Pancreas (tissue), 10 donors: Measurements from ENCODE around the gene LYRM9. TPM values are rescaled to one million over a fixed set of nuclear protein-coding genes. Genes with fewer than 3 reads are reported as not detected.
A peak's percentile ranks its signal among the peaks of the same experiment; 100 is the strongest.

ENCODE experiments used
- ATAC-seq, 4 donors: fragments of 200-7000 bp; cut with Tn5 transposase; one replicate each; pipeline versions ENCODE4 v1.8.0 to v1.9.1; 2020; ENCODE audit warnings: mild to moderate bottlenecking in 4 of 4, moderate library complexity in 4 of 4
- DNase-seq, 6 donors: peaks; one replicate each; pipeline ENCODE4 v3.0.0-alpha.2; 2020
- FAIRE-seq: peaks from 2 replicates; lab custom pipeline; 2012; peaks lifted over from hg19 to GRCh38; lab: Jason Lieb, UNC
- H3K27ac ChIP-seq, 4 donors: fragments of 200-600 bp; sonication (generic); 1 replicate in 3 of 4; 2 replicates in 1 of 4; pipeline versions ENCODE4 v1.5.0 to v1.8.0; 2020
- H3K27me3 ChIP-seq, 4 donors: fragments of 200-600 bp; one replicate each; pipeline ENCODE4 v1.8.0; 2021
- H3K36me3 ChIP-seq, 3 donors: fragments of 200-600 bp; sonication (generic) in 1 of 3; one replicate each; pipeline versions ENCODE4 v1.5.0 to v1.8.0; 2020 to 2021
- H3K4me1 ChIP-seq, 3 donors: fragments of 200-600 bp; one replicate each; pipeline ENCODE4 v1.8.0; 2021
- H3K4me3 ChIP-seq, 4 donors: fragments of 200-600 bp; sonication (generic) in 2 of 4; one replicate each; pipeline versions ENCODE4 v1.5.0 to v1.8.0; 2020 to 2021
- H3K9me3 ChIP-seq, 4 donors: fragments of 200-600 bp; one replicate each; pipeline ENCODE4 v1.8.0; 2021
- WGBS, 2 donors: extraction: QIAGEN DNeasy Blood & Tissue Kit; methylation state at CpG; one replicate each; pipeline ENCODE4 v1.1.7; 2013; 5-methylcytosine and 5-hydroxymethylcytosine counted together
- intact Hi-C, 3 donors: fragments of 100-400 bp; cut with DNase I; formaldehyde crosslinking; loops; one replicate each; pipeline versions ENCODE4 v1.11.1 to v1.14.2; 2022
- polyA plus RNA-seq, 2 donors: library from polyadenylated mRNA; stranded (reverse); fragments of 200-250 nt; gene quantifications; one replicate each; pipeline ENCODE4 v1.2.3, GENCODE V29; 2013
- total RNA-seq, 6 donors: library from RNA; stranded (reverse); fragmentation: NEBNext Ultra II Directional in 4 of 6; extraction: Animal tissue kit (Norgen Biotek cat#: 25700) in 4 of 6; gene quantifications; one replicate each; pipeline versions ENCODE4 v1.2.1 to v1.2.4, GENCODE V29; 2021 to 2023
- TF ChIP-seq, protein P1 (sequence below), 4 donors: fragments of 200-600 bp; sonication (generic) in 3 of 4; IDR thresholded peaks; one replicate each; pipeline versions ENCODE4 v1.5.0 to v1.8.0; 2021; ENCODE audit warnings: antibody characterized with exemption in 4 of 4
- donor health status: healthy with polysubstance abuse.
- donor health status: DM: no; HTN: no; CAD: no; lungs with moderate emphysema.
- donor health status: DM: no; HTN: no; CAD: no.
- donor health status: control.
- donor health status: control.
- donor health status: Bipolar disorder and iron deficiency.
- donor health status: DM: yes; HTN: yes; CAD: no.
- donor health status: DM: no; HTN: no; CAD: no.
- donor health status: DM: no; HTN: no; CAD: no.
- donor health status: DM: yes; HTN: yes; CAD: no.

LYRM9 gene
- total and polyA plus RNA-seq, 8 donors: 4.8 to 17.7 (median 9.8) TPM

DNA sequence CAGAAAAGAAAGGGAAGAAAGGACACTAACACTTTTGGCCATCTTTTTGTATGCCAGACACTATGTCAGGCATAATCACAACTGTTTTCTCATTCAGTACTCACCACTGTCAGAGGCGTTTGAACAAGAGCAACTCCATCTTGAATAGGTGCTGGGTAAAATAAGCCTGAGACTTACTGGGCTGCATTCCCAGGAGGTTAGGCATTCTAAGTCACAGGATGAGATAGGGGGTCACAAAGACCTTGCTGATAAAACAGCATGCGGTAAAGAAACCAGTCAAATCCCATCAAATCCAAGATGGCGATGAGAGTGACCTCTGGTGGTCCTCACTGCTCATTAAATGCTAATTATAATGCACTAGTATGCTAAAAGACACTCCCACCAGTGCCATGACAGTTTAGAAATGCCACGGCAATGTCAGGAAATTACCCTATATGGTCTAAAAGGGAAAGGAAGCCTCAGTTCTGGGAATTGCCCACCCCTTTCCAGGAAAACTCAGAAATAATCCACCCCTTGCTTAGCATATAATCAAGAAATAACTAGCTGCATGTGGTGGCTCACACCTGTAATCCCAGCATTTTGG, 14.9 kb upstream of the LYRM9 start:
- Histone ChIP-seq H3K4me3 (no peak overlapping the region), H3K36me3 (no peaks in the 10 kb centered on the region), H3K9me3 (no peaks in the 10 kb centered on the region), H3K27ac (no peak overlapping the region), H3K4me1 (peaks cover 0 to 9% (median 7%) of the 10 kb centered on the region in 3 donors), H3K27me3 (no peaks in the 10 kb centered on the region)
- FAIRE-seq (no peak), DNase-seq (no peak), ATAC-seq (no peak)
- 91 to 93% methylated on average over 4 of the region's 4 CpGs for WGBS, 2 donors
- TF ChIP-seq, protein P1, sequence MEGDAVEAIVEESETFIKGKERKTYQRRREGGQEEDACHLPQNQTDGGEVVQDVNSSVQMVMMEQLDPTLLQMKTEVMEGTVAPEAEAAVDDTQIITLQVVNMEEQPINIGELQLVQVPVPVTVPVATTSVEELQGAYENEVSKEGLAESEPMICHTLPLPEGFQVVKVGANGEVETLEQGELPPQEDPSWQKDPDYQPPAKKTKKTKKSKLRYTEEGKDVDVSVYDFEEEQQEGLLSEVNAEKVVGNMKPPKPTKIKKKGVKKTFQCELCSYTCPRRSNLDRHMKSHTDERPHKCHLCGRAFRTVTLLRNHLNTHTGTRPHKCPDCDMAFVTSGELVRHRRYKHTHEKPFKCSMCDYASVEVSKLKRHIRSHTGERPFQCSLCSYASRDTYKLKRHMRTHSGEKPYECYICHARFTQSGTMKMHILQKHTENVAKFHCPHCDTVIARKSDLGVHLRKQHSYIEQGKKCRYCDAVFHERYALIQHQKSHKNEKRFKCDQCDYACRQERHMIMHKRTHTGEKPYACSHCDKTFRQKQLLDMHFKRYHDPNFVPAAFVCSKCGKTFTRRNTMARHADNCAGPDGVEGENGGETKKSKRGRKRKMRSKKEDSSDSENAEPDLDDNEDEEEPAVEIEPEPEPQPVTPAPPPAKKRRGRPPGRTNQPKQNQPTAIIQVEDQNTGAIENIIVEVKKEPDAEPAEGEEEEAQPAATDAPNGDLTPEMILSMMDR (IDR thresholded peaks at IDR 0.05): no peak
- intact Hi-C loops: no loop called here

DNA sequence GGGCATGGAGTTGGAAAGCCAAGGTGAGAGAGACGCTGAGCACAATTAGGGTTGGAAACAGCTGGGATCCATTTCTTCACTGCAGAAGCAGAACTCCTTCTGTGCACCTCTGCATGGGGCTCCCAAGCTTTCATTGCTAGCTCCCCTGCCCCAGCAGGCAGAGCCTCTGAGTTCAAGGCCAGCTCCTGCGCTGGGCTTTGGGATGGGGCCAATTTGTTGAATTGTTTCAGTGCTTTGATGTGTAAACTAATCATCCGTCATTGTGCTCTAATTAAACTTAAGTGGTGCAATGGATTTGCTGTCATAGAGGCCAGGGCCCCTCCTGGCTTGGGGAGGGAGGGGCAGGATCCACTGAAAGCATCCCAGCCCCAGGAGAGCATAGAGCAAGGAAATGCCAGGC, 13.5 kb upstream of the LYRM9 start:
- H3K4me3 ChIP-seq: no peak overlapping the region
- H3K36me3 ChIP-seq: no peaks in the 10 kb centered on the region
- H3K27ac ChIP-seq: no peak overlapping the region
- TF ChIP-seq, protein P1 (IDR thresholded peaks at IDR 0.05): no peak
- WGBS, 2 donors: 21 to 25% methylated on average over 3 of the region's 3 CpGs
- no peaks in the 10 kb centered on the region for H3K9me3 ChIP-seq
- H3K27me3 ChIP-seq: no peaks in the 10 kb centered on the region
- no peak for FAIRE-seq
- peaks cover 0 to 9% (median 7%) of the 10 kb centered on the region in 3 donors for H3K4me1 ChIP-seq
- DNase-seq: no peak
- intact Hi-C loops: no loop called here
- ATAC-seq: peak in 1 of 4 donors; percentile 32

DNA sequence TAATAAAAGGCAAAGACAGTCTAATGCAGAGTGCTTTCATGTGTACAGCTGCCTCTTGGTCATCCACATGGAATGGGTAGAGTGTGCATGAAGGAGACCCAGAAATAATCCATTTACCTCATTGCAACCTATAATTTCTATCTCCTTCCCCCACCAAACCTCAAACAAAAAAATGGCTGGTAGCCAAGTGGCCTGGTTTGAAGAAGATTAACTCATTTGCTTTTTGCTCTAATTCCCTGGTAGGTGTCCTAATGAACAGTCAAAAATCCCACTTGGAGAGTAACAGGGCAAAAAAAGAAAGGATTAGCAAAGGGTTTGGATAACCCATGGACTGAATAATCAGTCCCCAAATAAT, 13.0 kb upstream of the LYRM9 start:
- H3K27me3 ChIP-seq: no peaks in the 10 kb centered on the region
- no peak for DNase-seq
- peaks cover 0 to 9% (median 7%) of the 10 kb centered on the region in 3 donors for H3K4me1 ChIP-seq
- H3K36me3 ChIP-seq: no peaks in the 10 kb centered on the region
- intact Hi-C loops: no loop called here
- H3K9me3 ChIP-seq: no peaks in the 10 kb centered on the region
- no peak for FAIRE-seq
- H3K27ac ChIP-seq: no peak overlapping the region
- H3K4me3 ChIP-seq: no peak overlapping the region
- TF ChIP-seq, protein P1 (IDR thresholded peaks at IDR 0.05): no peak
- no peak for ATAC-seq

DNA sequence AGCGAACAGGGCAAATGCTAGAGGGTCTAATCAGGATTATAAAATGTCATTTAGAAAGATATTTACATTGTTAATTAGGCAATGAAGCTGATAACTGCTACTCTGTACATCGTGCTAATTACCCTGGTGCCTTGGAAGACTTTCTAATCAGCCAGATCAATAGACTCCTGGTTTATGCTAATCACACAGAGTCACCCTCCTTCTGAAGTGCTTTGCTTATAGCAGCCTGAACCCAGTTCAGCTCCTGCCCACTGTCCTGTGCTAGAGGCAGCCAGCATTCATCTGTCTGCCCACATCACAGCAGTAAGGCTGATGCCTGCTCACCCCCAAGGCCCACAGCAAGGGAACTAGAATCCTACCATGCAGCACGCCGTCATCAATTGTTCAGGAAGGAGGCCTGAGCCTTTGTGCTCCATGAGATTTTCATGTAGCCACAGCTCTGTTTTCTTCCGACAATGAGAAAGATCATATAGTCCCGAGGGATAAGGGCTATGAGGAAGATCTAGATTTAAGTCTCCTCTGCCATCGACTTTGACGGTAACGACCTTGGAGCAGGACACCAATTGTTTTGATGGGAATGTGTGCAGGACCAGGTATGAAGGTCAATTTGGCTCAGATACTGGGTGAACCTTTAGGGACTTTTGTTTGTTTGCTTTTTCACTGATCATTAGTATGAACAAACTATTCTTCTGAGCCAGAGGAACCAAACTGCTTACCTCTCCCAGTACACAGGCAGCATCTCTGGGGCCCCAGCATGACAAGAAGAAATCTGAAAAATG, 12.5 kb upstream of the LYRM9 start:
- intact Hi-C loops: no loop called here
- no peak for FAIRE-seq
- ATAC-seq: no peak
- Histone ChIP-seq H3K36me3 (no peaks in the 10 kb centered on the region), H3K9me3 (no peaks in the 10 kb centered on the region), H3K4me3 (no peak overlapping the region), H3K27ac (no peak overlapping the region), H3K4me1 (peaks cover 0 to 9% (median 7%) of the 10 kb centered on the region in 3 donors), H3K27me3 (no peaks in the 10 kb centered on the region)
- DNase-seq: no peak
- whole genome bisulfite sequencing, 2 donors: 63 to 70% methylated on average over 9 of the region's 9 CpGs
- TF ChIP-seq, protein P1 (IDR thresholded peaks at IDR 0.05): no peak
